ENCODE measurements around the gene ARHGEF2.

GRCh38 chr1:156001021-156001661 lies 22.8 kb upstream of the ARHGEF2 start:
- TF ChIP-seq ETV6 (conservative IDR thresholded peaks at IDR 0.05 in 1 of 2, IDR thresholded peaks at IDR 0.05 in 1 of 2; ENCODE audit: borderline replicate concordance in 1 of 2, low read depth in 1 of 2) (no peak), FOS (IDR thresholded peaks at IDR 0.05; ENCODE audit: borderline replicate concordance, extremely low read depth, insufficient read length) (no peak), EP300 (IDR thresholded peaks at IDR 0.05; ENCODE audit: borderline replicate concordance in 1 of 2, control insufficient read depth in 1 of 2, low read depth in 2 of 2, low read length in 2 of 2) (no peak), FOXK2 (IDR thresholded peaks at IDR 0.05) (no peak), POLR2A (IDR thresholded peaks at IDR 0.05; ENCODE audit: low read depth, low read length) (no peak), ZBTB33 (IDR thresholded peaks at IDR 0.05) (no peak), MAX (IDR thresholded peaks at IDR 0.05; ENCODE audit: low read depth, low read length) (no peak), NFYB (IDR thresholded peaks at IDR 0.05; ENCODE audit: insufficient read depth, low read depth, low read length) (no peak), PBX3 (IDR thresholded peaks at IDR 0.05; ENCODE audit: insufficient replicate concordance, low read depth, low read length) (no peak), CHD2 (IDR thresholded peaks at IDR 0.05; ENCODE audit: borderline replicate concordance, low read depth, low read length) (no peak), PKNOX1 (IDR thresholded peaks at IDR 0.05) (no peak), TAF1 (IDR thresholded peaks at IDR 0.05; ENCODE audit: borderline replicate concordance, low read depth, low read length) (no peak), RAD21 (IDR thresholded peaks at IDR 0.05; ENCODE audit: insufficient read depth, low read depth, low read length) (no peak)

Data from GM12878 (cell line).